ENCODE measurements around the gene LYVE1.

LYVE1 gene

DNA sequence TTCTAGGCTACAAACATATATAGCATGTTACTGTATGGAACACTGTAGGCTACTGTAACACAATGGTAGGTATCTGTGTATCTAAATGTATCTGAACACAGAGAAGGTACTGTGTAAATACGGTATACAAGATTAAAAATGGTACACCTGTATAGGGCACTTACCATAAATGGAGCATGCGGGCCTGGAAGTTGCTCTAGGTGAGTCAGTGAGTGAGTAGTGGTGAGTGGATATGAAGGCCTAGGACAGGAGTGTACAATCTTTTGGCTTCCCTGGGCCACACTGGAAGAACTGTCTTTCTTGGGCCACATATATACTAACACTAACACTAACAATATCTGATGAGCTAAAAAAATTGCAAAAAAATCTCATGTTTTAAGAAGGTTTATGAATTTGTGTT is 48.8 kb downstream of the LYVE1 start:
- DNase-seq, result no peak

DNA sequence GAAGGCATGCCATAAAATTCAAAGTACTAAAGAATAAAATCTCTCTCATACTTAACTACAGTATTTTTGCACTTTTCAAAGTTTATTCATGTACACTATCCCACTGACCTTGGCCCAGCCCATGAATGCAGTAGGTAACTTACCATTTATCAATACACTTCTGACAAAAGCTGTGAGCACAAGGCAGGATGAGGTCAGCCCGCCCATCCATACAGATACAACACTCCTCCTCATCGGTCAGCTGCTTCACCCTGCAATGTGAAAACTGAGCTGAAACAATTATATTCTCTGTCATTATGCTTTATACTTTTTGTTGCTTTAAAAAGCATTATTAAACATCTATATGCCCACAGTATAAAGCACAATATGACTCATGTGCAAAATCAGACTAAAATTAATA is 49.6 kb downstream of the LYVE1 start:
- no peak for DNase-seq

DNA sequence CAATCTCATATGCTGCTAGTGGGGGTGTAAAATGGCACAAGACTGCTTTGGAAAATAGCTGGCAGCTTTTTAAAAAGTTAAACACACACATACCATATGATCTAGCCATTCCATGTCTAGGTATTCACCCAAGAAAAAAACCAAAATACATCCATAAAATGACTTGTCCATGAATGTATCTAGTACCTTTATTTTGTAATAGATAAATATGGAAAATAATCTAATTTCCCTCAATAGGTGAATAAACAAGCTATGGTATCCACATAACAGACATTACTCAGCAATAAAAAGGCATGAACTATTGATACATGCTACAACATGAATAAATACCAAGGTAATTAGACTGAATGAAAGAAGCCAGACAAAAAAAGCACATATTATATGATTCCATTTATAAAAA is 50.3 kb downstream of the LYVE1 start:
- no peak for DNase-seq

DNA sequence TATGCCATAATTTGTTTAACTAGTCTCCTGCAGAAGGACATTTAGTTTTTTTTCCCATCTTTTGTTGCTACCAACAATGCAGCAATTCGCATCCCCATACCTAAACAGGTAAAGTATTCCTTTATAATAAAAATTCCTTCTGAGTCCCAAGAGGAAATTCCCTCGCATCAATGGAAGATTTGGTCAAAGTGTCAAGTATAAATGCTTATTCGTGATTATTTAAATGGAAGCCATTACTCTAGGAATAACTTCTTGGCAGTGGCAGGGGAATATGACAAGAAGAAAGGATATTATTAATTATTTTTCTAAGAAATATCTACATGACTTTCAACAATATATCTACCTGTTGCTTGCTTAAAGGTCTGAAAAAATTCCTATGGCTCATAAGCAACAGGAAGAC is 53.0 kb downstream of the LYVE1 start:
- DNase-seq, result no peak

DNA sequence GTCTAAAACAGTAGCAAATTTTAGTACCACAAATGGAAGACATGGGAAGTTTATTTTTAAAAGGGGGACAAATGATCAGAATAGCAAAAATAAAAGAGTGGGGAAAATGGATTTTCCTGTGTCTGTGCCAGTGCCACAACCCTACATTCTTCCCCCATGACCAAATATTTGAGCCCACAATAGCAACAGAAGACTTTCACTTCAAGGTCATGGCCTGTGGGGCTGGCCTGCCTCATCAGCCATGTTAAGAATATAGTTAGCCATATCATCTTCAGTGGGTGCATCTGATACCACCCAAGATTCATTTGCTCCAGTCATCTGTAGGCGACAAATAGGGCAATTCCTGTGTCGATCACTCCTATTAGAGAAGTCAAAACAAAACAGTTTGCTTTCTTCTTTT is 53.8 kb downstream of the LYVE1 start:
- DNase-seq, result no peak

- no peak for DNase-seq
These were observed 54.3 kb downstream of the LYVE1 start for GRCh38 chr11:10514202-10514601.

GRCh38 chr11:10511181-10511621 is 57.3 kb downstream of the LYVE1 start:
- no peak for DNase-seq
